Measurements from ENCODE around the gene SUPT6H. TPM values are rescaled to one million over a fixed set of nuclear protein-coding genes. Genes with fewer than 3 reads are reported as not detected.

Gene SUPT6H
- total and polyA plus RNA-seq, 9 of the 15 experiments (the other 6 are each of a cell fraction or from before 2014, with no cell fraction given), result 1.7 to 77.7 (median 49.2) TPM

- ATAC-seq (peak; percentile 52), FAIRE-seq (peak; percentile 92), DNase-seq (ENCODE audit: extremely low read depth in 1 of 4, low spot score in 3 of 4) (peak; percentile 65 to 87 (median 74))
- CTCF ChIA-PET (ENCODE audit: low intra/inter-chr PET ratio), result interaction anchor here (0.6 kb wide), 1 partner anchor 306 kb away, joined by 4 read pairs; no protein-coding TSS in a partner anchor
- POLR2A ChIA-PET, result interaction anchor here (0.6 to 4.3 kb wide), 42 partner anchors 8 to 1564 kb away, joined by 3 to 51 read pairs (median 4); partner anchors contain the start of genes FLOT2, NEK8, PROCA1 and RPL23A
- peak overlapping the region; percentile 85 for H3K27ac ChIP-seq (ENCODE audit: extremely low read depth, low read depth, low read length)
- H4K20me1 ChIP-seq (replicated peaks; ENCODE audit: control insufficient read depth, insufficient read depth, low read length), result peaks cover 5% of the 10 kb centered on the region; the same call in 1 of the 2 replicates
- under 1% methylated on average over 18 of the region's 18 CpGs for WGBS (ENCODE audit: insufficient coverage, low coverage, missing lambda C conversion rate)
- no peaks in the 10 kb centered on the region for H3K27me3 ChIP-seq (ENCODE audit: control insufficient read depth in 2 of 2, insufficient read depth in 2 of 2, low read length in 2 of 2)
- no peaks in the 10 kb centered on the region for H3K9me3 ChIP-seq (replicated peaks; ENCODE audit: control insufficient read depth, insufficient read depth, low read depth, low read length)
- H3K4me1 ChIP-seq (replicated peaks in 1 of 2; ENCODE audit: control insufficient read depth in 2 of 2, insufficient read depth in 2 of 2, low read length in 2 of 2), result peaks cover 16 to 23% of the 10 kb centered on the region in 2 experiments
- H3K36me3 ChIP-seq (ENCODE audit: control insufficient read depth, insufficient read depth, low read length), result peaks cover 58% of the 10 kb centered on the region
- H2AFZ ChIP-seq (ENCODE audit: low read depth, low read length), result peak overlapping the region; percentile 48
- BruUV-seq (replicated peaks), result TSS peak; percentile 46
- in situ Hi-C loops (cut with MboI), result no loop called here
- no peaks in the 10 kb centered on the region for H3K9me1 ChIP-seq (ENCODE audit: control insufficient read depth, insufficient read depth, low read length)
- H3K79me2 ChIP-seq (ENCODE audit: control insufficient read depth, insufficient read depth, low read length), result peaks cover 41% of the 10 kb centered on the region
- intact Hi-C loops (cut with micrococcal nuclease), result loop anchor here (5.0 to 10.0 kb wide), 2 partner anchors 33 to 201 kb away; partner anchors contain the start of gene FAM222B
- peak overlapping the region; percentile 86 for H3K4me2 ChIP-seq (ENCODE audit: insufficient read depth, low read length)
- peak overlapping the region; percentile 83 for H3K4me3 ChIP-seq
- H3K9ac ChIP-seq (ENCODE audit: insufficient read depth in 1 of 2, low read depth in 2 of 2, low read length in 2 of 2), result peak overlapping the region; percentile 87 to 95
- TF ChIP-seq ATF7 (IDR thresholded peaks at IDR 0.05) (no peak), CBX8 (IDR thresholded peaks at IDR 0.05; ENCODE audit: borderline replicate concordance, extremely low read depth, low read depth, low read length, poor library complexity, severe bottlenecking) (no peak), GABPA (tag; conservative IDR thresholded peaks at IDR 0.05; ENCODE audit: low read depth) (peak; percentile 74), PREB (CRISPR knock-in tag; IDR thresholded peaks at IDR 0.05) (peak; percentile 2; the same call in 1 of the 2 replicates), ZNF431 (CRISPR knock-in tag; IDR thresholded peaks at IDR 0.05) (no peak), NR2C1 (IDR thresholded peaks at IDR 0.05) (no peak), NR2C1 (tag; IDR thresholded peaks at IDR 0.05) (no peak), EWSR1 (IDR thresholded peaks at IDR 0.05; ENCODE audit: borderline replicate concordance, low read depth, partially characterized antibody) (no peak), RUNX1 (IDR thresholded peaks at IDR 0.05; ENCODE audit: low read depth) (no peak), TAF1 (IDR thresholded peaks at IDR 0.05; ENCODE audit: control insufficient read depth, extremely low read depth, insufficient read depth, low read length, severe bottlenecking) (peak; percentile 11), MECOM (CRISPR knock-in tag; IDR thresholded peaks at IDR 0.05) (no peak), XRCC5 (IDR thresholded peaks at IDR 0.05; ENCODE audit: low read depth, low read length) (peak; percentile 58; the same call in 1 of the 2 replicates), CTCF (IDR thresholded peaks at IDR 0.05 in 2 of 3, conservative IDR thresholded peaks at IDR 0.05 in 1 of 3; ENCODE audit: insufficient read depth in 2 of 3, low read depth in 1 of 3, low read length in 3 of 3) (peak; percentile 78 to 92 (median 82)), HMGN3 (IDR thresholded peaks at IDR 0.05; ENCODE audit: borderline replicate concordance, extremely low read depth, insufficient read length, low read depth, low read length) (no peak), RFX5 (IDR thresholded peaks at IDR 0.05; ENCODE audit: low read depth, low read length) (no peak), CBX2 (IDR thresholded peaks at IDR 0.05; ENCODE audit: insufficient read depth, low read length, poor library complexity, severe bottlenecking) (no peak), CHCHD3 (CRISPR knock-in tag; IDR thresholded peaks at IDR 0.05) (no peak), BCOR (IDR thresholded peaks at IDR 0.05) (no peak), ASH1L (IDR thresholded peaks at IDR 0.05; ENCODE audit: borderline replicate concordance, low read depth, partially characterized antibody) (no peak)
Observed at GRCh38 chr17:28643983-28644786, 17.8 kb upstream of the SUPT6H start.

All from K562 (cell line).